ENCODE data around the gene RASGRP2.

The RASGRP2 gene

DNA sequence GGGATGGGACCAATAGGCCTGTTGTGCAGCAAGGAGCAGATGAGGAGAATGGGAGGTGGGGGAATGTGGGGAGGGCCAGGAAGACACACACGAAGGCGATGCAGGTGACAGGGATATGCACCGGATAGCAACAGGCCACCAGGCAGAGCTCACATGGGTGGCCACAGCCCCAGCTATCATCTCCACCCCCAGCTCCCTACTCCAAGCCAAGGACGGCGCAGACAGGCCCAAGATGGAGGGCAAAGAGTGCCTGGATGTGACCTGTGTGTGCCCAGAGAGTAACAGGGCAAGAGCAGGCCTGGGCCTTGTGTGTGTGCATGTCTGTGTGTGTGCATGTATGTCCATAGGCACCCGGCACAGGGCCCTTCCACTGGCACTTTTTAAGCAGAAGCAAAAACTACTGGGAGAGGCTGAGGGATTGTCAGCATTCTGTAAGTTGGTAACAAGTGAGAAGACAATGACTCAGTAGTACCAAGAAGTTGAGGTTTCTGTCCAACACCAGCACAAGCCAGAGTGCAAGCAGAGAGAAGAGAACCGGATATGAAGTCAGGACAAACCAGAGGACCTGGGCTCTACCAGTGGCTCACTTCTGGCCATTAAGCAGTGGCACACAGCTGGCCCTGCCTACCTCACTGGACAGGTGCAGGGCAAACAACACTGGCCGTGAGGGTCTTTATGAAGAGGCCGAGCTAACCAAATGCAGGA, 57.3 kb downstream of the RASGRP2 start:
- no peak for DNase-seq (ENCODE audit: low read depth in 1 of 2, low spot score in 1 of 2)
- in situ Hi-C loops (cut with HindIII; ENCODE audit: low pct_unique_long_range_greater_than_20kb, low sequenced_read_pairs), result no loop called here

DNA sequence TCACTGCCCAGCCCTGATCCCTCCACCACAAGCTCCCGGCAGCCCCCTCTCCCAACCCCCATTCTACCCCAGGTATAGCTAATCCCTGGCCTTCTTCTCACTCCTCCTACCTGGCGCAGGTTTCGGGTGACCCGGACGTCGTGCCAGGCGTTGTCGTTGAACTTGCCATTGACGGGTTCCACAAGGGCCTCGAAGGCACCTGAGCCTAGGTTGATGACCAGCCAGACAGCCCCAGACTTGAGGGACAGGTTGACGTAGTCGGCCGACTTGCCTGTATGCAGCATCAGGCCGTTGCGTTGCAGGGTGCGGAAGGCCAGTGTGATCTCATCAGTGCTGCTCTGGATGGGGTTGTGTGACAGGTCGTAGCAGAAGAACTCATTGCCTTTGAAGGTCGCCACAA, 58.4 kb downstream of the RASGRP2 start:
- in situ Hi-C loops (cut with HindIII; ENCODE audit: low pct_unique_long_range_greater_than_20kb, low sequenced_read_pairs), result no loop called here
- TF ChIP-seq JUND (IDR thresholded peaks at IDR 0.05; ENCODE audit: low read depth), result no peak
- DNase-seq (ENCODE audit: low read depth in 1 of 2, low spot score in 1 of 2), result no peak

More for the DNA sequence above, 57.3 kb downstream of the RASGRP2 start:
- TF ChIP-seq JUND (IDR thresholded peaks at IDR 0.05; ENCODE audit: low read depth), result no peak

DNA sequence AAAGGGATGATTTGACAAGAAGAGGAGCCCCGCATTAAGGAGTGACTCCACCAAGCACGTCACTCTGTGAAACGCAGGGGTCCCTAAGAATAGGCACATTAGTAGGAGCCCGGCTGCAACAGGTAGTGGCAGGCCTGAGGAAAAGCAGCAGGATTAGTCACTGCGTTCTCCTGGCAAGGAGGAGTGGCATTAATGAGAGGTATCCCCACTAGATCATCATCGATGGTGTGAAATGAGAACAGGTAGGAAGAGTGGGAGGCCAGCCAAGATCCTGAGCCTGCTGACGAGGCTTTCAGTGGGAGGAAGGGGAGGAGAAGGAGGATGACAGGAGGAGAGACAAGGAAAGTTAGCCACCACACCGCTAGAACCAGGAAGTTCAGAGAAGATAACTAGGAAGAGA, 59.6 kb downstream of the RASGRP2 start:
- in situ Hi-C loops (cut with HindIII; ENCODE audit: low pct_unique_long_range_greater_than_20kb, low sequenced_read_pairs), result no loop called here
- no peak for TF ChIP-seq JUND (IDR thresholded peaks at IDR 0.05; ENCODE audit: low read depth)
- DNase-seq (ENCODE audit: low read depth in 1 of 2, low spot score in 1 of 2), result no peak

DNA sequence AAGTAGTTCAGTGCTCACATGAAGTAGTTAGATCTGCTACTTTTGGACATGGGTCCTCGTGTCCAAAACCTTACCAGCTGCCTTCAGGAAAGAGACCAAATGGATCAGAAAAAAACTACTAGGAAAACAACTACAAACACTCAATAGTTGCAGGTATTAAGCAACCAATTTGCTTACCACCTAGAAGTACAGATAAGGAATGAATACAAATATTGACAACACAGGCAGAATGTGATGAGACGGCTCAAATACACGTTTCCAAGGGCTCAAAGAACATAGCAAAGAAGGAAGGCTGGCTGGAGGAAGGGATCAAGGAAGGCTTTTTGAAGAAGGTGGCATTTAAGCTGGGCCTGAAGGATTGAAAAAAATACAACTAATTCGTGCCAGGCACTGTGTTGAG, 62.8 kb downstream of the RASGRP2 start:
- no peak for DNase-seq (ENCODE audit: low read depth in 1 of 2, low spot score in 1 of 2)
- TF ChIP-seq JUND (IDR thresholded peaks at IDR 0.05; ENCODE audit: low read depth), result no peak
- in situ Hi-C loops (cut with HindIII; ENCODE audit: low pct_unique_long_range_greater_than_20kb, low sequenced_read_pairs), result no loop called here

DNA sequence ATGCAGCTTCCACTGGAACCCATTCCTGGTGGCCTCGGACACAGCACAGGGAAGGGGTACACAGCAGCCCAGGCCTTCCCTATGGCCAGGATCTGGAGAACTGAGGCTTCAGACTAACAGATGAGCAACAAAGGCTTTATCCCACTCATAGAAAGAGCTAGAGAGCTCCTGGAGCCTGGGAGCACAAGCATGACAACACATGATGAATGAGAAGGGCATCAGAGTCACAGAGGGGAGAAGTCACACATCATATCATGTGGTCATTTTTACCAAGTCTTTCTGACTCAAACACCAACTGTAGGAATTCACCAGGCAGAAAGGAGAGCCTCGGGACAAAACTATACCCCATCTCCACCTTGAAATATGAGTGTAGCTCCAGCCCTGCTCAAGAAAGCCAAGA, 64.1 kb downstream of the RASGRP2 start:
- no peak for DNase-seq (ENCODE audit: low read depth in 1 of 2, low spot score in 1 of 2)
- no peak for TF ChIP-seq JUND (IDR thresholded peaks at IDR 0.05; ENCODE audit: low read depth)
- in situ Hi-C loops (cut with HindIII; ENCODE audit: low pct_unique_long_range_greater_than_20kb, low sequenced_read_pairs), result no loop called here

DNA sequence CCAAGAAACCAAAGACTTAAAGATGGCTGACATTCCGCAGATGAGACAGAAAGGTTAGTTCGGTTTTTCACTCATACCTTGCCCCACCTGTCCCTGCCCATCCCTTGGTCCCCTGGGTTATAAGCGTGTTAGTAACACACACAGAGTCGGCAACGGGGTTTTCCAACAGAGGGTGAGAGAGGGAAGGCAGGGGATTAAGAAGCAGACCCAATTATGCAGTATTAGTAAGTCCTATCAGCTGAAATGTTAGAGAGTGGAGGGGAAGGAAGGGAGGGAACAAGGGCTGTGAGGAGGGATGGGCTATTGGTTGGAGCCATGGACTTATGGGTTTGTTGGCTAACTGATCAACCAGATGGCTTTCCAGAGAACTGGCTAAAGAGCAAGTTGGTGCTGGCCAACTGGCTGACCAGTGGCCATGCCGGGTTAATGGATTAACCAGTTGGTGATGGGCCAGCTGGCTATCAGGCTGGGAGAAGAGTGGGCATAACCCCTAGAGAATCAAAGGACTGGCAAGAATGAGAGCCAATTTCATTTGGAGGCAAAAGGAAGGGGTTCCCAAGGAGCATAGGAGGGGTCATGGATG, 66.4 kb downstream of the RASGRP2 start:
- DNase-seq (ENCODE audit: low read depth in 1 of 2, low spot score in 1 of 2), result no peak
- in situ Hi-C loops (cut with HindIII; ENCODE audit: low pct_unique_long_range_greater_than_20kb, low sequenced_read_pairs), result no loop called here
- TF ChIP-seq JUND (IDR thresholded peaks at IDR 0.05; ENCODE audit: low read depth), result no peak
